ENCODE measurements around the gene SLC6A20. TPM values are rescaled to one million over a fixed set of nuclear protein-coding genes. Genes with fewer than 3 reads are reported as not detected.

SLC6A20 gene
- total RNA-seq, 4 donors from 2014 or later, result 0.38 to 0.55 (median 0.44) TPM; not detected in 1

DNA sequence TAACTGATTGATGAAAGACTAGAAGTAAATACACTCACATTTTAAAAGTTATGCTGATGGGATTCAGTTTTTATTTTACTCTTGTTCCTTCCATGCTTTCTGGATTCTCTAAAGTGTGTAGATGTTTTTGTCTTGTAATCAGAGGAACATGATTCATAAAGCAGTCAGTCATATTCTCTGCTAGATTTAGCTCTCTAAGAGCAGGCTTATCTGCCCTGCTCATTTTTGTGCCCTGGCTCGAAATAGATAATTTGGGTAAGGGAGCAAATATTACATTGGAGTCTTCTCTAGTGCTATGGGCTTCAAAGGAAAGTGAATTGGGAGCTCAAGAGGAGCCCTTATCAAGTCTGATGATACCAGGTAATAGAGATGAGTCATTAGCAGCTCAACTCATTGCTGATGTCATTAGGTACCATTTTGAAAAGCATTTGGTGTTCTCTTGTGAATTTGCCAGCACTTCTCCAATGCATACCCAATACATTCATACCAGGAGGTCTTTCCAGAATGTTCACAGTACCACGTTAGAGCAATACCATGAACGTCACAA lies 79.5 kb downstream of the SLC6A20 start:
- 95 to 97% methylated on average over 3 of the region's 3 CpGs for WGBS, 2 donors
- intact Hi-C loops (cut with DNase I; ENCODE audit: low total_unique reads), result no loop called here
- DNase-seq (ENCODE audit: low spot score in 2 of 2), result no peak
- no peak for TF ChIP-seq POLR2A (IDR thresholded peaks at IDR 0.05)
- no peak for TF ChIP-seq CTCF (IDR thresholded peaks at IDR 0.05)
- no peak overlapping the region for H3K4me3 ChIP-seq (ENCODE audit: low read depth, poor library complexity, severe bottlenecking)

- TF ChIP-seq POLR2A (IDR thresholded peaks at IDR 0.05), result no peak
- TF ChIP-seq CTCF (IDR thresholded peaks at IDR 0.05), result no peak
- H3K4me3 ChIP-seq (ENCODE audit: low read depth, poor library complexity, severe bottlenecking), result no peak overlapping the region
- no peak for DNase-seq (ENCODE audit: low spot score in 2 of 2)
- 97 to 99% methylated on average over 2 of the region's 2 CpGs for WGBS, 2 donors
- intact Hi-C loops (cut with DNase I; ENCODE audit: low total_unique reads), result no loop called here
Measured at GRCh38 chr3:45715945-45716344, 80.4 kb downstream of the SLC6A20 start.

DNA sequence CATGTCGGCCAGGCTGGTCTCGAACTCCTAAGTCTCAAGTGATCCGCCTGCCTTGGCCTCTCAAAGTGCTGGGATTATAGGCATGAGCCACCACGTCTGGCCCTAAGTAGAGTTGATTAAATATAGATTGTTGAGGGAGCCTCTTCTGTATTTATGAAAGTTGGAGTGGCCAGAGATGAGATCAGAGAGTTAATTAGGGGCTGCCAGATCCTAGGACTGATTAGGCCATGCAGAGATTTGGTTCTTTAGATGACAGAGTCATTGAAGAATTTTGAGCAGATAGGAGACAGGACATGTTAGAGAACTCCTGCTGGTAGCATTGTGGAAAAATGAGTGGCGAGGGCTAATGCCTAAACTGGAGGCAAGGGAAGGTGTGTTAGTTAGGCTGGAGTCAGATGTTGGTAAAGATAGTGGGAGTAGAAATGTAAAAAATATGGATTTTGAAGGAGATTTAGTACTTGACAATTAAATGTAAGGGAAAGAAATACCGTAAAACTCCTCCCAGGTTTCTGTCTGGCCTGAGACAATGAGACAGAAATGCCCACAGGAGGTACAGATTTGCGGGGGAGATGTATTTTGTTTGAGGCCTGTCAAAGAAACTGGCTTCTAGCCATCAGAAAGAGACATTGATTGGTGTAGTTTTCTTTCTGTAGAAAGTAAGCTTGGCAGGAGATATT lies 83.8 kb downstream of the SLC6A20 start:
- no peak overlapping the region for H3K4me3 ChIP-seq (ENCODE audit: low read depth, poor library complexity, severe bottlenecking)
- DNase-seq (ENCODE audit: low spot score in 2 of 2), result no peak
- 91 to 94% methylated on average over 7 of the region's 7 CpGs for WGBS, 2 donors
- TF ChIP-seq CTCF (IDR thresholded peaks at IDR 0.05), result no peak
- no peak for TF ChIP-seq POLR2A (IDR thresholded peaks at IDR 0.05)
- intact Hi-C loops (cut with DNase I; ENCODE audit: low total_unique reads), result no loop called here

DNA sequence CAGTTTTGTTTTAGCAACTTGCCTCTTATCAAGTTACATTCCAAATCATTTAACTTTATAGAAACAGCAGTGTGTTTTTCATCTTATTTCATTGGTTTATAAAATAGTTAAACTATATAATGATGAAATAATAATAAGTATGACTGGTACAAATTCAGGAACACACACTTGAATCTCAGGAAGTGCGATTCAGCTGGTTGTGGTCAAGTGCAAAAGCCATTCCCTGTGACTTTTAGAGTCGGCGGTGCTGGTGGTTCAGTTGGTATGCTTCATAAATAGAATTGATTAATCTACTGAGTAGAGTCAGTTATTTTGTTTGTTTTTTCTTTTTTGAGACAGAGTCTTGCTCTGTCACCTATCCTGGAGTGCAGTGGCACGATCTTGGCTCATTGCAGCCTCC lies 84.4 kb downstream of the SLC6A20 start:
- 94 to 95% methylated on average over 4 of the region's 4 CpGs for WGBS, 2 donors
- no peak overlapping the region for H3K4me3 ChIP-seq (ENCODE audit: low read depth, poor library complexity, severe bottlenecking)
- TF ChIP-seq CTCF (IDR thresholded peaks at IDR 0.05) (no peak), POLR2A (IDR thresholded peaks at IDR 0.05) (no peak)
- intact Hi-C loops (cut with DNase I; ENCODE audit: low total_unique reads), result no loop called here
- no peak for DNase-seq (ENCODE audit: low spot score in 2 of 2)

DNA sequence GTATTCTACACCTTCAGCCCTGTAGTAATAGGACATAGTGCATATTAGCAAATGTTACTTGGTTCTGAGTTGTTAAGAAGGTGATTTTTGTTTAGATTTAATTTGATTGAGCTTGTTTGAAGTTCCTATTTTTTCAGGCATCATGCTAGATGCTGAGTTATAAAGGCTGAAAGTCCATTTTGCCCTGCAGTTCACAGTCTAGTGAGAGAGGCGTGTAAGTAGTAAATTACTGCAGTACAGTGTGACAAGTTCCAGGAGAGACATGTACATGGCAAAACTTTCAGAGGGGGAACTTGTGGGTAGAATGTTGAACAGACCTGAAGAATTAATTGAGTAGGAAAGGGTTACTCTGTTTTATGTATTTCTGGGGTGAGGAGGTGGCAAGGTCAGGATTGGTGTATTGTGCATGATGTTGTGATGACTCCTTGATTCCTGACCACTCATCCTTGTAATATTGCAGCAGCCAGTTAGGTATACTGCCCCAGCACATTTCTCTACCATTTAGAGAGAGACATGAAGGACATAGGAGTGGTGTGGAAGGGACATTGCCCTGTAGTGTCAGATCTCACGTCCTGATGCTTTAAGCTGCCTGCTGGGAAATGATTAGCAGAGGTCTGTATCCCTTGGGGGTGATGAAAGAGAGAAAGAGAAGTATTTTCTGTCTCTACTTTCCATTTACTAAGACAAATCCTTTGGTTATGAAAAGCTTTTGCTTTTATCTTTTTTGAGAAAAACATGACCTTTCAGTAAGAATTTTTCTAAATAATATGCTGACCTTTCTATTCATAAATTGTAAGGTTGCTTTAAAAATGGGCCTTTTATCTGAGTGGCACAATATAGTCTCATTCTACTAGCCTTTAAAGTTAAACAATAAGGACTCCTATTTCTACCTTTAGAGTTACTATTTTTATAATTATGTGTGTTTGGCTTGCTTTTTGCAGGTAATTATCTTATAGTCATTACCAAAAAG lies 90.2 kb downstream of the SLC6A20 start:
- TF ChIP-seq CTCF (IDR thresholded peaks at IDR 0.05), result no peak
- no peak for TF ChIP-seq POLR2A (IDR thresholded peaks at IDR 0.05)
- DNase-seq (ENCODE audit: low spot score in 2 of 2), result no peak
- 88 to 93% methylated on average over 2 of the region's 2 CpGs for WGBS, 2 donors
- H3K4me3 ChIP-seq (ENCODE audit: low read depth, poor library complexity, severe bottlenecking), result no peak overlapping the region
- intact Hi-C loops (cut with DNase I; ENCODE audit: low total_unique reads), result no loop called here

Other genes with a start within 250 kb of the SLC6A20 start
- gene LIMD1, start 201.8 kb downstream of the SLC6A20 start, total RNA-seq, result 10 to 100 TPM; 11.6 to 20.8 (median 16.8) TPM
- gene SACM1L, start 107.1 kb downstream of the SLC6A20 start, total RNA-seq, result 10 to 100 TPM; 23.8 to 34.6 (median 32.1) TPM
- 10 to 100 TPM; 15.2 to 24.1 (median 18.5) TPM for gene LZTFL1, start 45.6 kb upstream of the SLC6A20 start, total RNA-seq
- gene CCR9, start 90.0 kb upstream of the SLC6A20 start, total RNA-seq, result under 1 TPM in 1 of 4 donors, not detected in 3; 0.25 TPM
- gene CXCR6, start 146.9 kb upstream of the SLC6A20 start, total RNA-seq, result 1 to 10 TPM in 1 of 4 donors, under 1 TPM in 2, not detected in 1; 0.44 to 1.6 (median 0.72) TPM
- 10 to 100 TPM; 35.0 to 57.0 (median 51.3) TPM for gene FYCO1, start 199.3 kb upstream of the SLC6A20 start, total RNA-seq
- gene XCR1, start 230.9 kb upstream of the SLC6A20 start, total RNA-seq, result 1 to 10 TPM in 3 of 4 donors, under 1 TPM in 1; 0.38 to 8.2 (median 3.0) TPM

Data from lower leg skin (tissue), 4 donors.